Activated CD8-positive, alpha-beta memory T cell treated with anti-CD3 and anti-CD28 coated beads, Interleukin-2, amount 50 U/mL, for 1 hour (primary cell): ENCODE measurements around the gene MOSMO.
"Not testable (repeated sequence)": the region's sequence is repeated elsewhere in the genome, so short reads cannot be mapped to it uniquely, and the experiment has no call there.

Source experiments
- DNase-seq: peaks from one replicate; pipeline ENCODE4 v3.0.0-alpha.2; 2020; ENCODE audit errors: extremely low read depth

MOSMO gene

DNA sequence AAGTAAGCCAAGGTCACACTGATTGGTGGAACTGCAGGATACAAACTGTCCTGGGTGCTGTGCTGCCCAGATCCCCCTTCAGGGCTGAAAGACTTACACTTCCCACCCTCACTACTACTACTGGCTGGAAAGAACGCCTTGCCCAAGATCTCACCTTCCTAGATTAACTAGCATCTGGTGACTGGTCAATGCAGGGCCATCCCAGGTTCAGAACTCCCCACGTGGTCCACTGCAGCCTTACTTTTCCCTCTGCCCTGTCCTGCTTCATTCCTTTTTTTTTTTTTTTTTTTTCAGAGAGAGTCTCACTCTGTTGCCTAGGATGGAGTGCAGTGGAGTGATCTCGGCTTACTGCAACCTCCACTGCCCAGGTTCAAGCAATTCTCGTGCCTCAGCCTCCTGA lies 4.7 kb upstream of the MOSMO start:
- DNase-seq = no peak

DNA sequence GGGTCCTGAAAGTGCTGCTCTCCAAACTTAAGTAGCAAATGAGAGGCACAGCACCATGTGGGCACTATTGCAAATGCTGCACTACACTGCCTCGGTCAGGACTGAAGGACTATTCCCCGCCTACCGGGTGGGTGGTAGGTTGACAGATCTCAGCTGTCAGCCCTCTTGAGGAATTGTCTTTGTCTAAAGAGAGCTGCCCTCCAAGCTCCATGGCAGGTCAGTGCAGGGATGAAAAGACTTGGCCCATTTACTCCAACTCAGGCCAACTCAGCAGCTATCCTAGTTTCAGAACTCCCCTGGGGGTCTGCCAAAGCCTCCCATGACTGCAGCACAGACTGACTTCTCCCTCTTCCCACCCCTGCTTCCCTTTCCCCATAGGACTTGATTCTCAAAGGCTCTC lies 3.6 kb upstream of the MOSMO start:
- DNase-seq = no peak

GRCh38 chr16:22005746-22006145 lies 2.2 kb upstream of the MOSMO start:
- no peak for DNase-seq

- no peak for DNase-seq
Observed at GRCh38 chr16:22006636-22007035, 1.3 kb upstream of the MOSMO start.

- no peak for DNase-seq
Observed at GRCh38 chr16:22007159-22007508, 777 bp upstream of the MOSMO start.

DNA sequence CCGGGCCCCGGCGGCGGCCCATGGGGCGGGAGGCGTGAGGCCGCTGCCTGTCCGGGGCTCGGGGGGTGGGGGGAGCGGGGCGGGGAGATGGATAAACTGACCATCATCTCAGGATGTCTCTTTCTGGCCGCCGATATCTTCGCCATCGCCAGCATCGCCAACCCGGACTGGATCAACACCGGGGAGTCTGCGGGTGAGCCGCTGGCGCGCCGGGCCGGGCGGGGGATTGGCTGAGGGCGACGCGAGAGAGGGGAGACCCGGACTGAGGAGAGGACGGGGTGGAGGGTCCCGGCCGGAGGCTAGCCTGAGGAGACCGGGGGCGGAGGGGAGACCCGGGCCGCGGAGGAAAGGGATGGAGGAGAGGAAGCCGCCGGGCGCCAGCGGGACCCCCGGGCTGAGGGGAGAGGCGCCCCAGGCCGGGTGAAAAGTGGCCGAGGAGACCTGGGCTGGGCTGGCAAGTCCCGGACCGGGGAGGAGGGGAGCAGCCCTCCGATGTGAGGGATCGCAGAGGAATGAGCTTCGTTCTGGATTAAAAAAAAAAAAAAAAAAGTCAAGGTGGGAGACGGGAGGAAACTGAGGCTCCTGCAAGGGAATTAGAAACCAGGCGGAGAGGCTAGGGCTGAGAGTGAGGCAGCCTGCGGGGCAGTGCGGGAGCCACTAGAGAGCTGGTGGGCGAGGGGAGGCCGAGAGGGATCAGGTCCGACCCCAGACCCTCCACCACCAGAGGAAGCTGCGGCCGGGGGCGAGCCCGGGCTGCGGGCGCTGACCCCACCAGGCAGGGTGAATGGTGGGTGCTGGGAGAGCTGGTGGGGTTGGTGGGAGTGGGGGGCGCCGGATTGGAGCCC lies 526 bp downstream of the MOSMO start:
- no peak for DNase-seq

GRCh38 chr16:22010902-22011301 lies 3.0 kb downstream of the MOSMO start:
- DNase-seq = no peak

DNA sequence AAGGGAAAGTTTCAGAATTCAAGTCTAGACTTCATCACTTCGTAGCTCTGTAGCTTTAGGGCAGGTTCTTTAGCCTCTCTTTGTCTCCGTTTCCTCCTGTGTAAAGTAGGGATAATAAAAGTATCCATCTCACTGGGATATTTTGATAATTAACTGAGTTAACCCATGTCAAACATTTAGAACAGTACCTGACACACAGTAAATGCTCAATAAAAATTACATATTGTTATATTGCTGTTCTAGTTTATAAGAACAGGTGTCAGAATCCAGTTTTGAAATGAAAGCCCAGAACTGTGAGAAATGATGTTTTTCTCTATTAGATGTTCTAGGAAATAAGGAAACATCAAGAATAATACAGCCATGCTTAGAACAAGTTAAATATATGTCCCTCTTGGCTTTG lies 4.3 kb downstream of the MOSMO start:
- no peak for DNase-seq

- DNase-seq = no peak
Observed at GRCh38 chr16:22013486-22013885, 5.6 kb downstream of the MOSMO start.

- no peak for DNase-seq
Observed at GRCh38 chr16:22014271-22014873, 6.5 kb downstream of the MOSMO start.

DNA sequence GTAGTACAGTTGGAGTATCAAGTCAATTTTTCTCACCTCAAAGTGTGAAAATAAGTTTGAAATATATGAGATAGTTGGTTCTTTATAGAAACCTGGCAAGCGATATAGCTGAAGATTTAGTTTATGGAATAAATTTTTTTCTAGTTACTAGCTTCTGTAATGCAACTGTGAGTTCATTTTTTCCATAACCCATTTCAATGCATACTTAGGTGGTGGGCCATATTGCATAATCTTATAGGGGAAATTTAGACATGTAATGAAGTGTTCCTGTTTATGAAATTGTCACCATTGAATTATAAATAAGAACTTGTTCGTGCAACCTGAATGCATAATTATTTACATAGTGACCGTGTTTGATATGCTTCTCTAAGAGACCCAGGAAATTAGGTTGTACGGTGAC lies 9.0 kb downstream of the MOSMO start:
- no peak for DNase-seq

DNA sequence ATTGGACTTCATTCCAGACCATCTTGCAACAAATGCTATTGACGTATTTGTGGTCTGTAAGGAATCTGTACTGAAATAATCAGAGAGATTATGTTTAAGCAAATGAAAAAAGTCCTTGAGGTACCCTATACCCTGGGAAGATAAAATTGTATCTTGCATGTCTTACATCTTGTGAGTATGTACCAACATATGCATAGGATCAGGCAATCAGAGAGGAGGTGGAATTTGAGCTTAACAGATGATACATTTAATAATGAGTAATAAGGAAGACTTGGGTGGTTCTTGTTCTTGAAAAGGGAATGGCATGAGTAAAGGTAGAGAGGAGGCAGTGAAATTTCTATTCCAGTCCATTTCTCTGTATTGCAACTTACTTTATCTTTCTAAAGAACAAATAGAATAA lies 10.6 kb downstream of the MOSMO start:
- no peak for DNase-seq

DNA sequence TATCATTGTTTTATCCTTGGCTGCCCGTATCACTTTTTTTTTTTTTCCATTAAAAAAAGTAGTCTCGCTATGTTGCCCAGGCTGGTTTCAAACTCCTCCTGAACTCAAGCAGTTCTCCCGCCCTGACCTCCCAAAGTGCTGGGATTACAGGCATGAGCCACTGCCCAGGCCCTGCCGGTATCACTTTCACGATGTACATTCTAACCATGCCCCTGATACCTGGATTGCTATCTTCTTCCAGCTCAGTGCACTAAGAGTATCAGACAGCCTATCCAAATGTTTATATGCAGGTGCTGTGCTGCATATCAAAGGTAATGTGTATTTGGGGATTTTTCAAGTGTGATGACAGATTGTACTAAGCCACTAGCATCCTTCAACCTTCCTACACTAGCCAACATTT lies 14.2 kb downstream of the MOSMO start:
- DNase-seq = no peak

- DNase-seq = no peak
Observed at GRCh38 chr16:22023505-22023904, 15.6 kb downstream of the MOSMO start.

- DNase-seq = not testable (repeated sequence)
Observed at GRCh38 chr16:22024785-22025184, 16.9 kb downstream of the MOSMO start.

GRCh38 chr16:22027633-22028032 lies 19.7 kb downstream of the MOSMO start:
- no peak for DNase-seq

GRCh38 chr16:22029632-22030031 lies 21.7 kb downstream of the MOSMO start:
- DNase-seq = no peak

GRCh38 chr16:22030087-22030812 lies 22.3 kb downstream of the MOSMO start:
- no peak for DNase-seq

- DNase-seq = no peak
Observed at GRCh38 chr16:22031483-22032083, 23.7 kb downstream of the MOSMO start.

DNA sequence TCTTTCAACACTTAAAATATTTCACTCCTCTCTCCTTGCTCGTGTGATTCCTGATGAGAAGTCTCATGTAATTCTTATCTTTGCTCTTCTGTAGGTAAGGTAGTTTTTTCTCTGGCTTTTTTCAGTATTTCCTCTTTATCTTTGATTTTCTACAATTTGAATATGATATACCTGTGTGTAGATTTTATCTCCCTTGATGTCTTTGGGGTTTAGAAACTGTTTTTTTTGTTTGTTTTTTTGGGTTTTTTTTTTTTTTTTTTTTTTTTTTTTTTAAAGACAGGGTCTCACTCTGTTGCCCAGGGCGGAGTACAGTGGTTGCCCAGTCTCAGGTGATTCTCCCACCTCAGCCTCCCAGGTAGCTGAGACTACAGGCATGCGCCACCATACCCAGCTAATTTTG lies 26.6 kb downstream of the MOSMO start:
- no peak for DNase-seq

DNA sequence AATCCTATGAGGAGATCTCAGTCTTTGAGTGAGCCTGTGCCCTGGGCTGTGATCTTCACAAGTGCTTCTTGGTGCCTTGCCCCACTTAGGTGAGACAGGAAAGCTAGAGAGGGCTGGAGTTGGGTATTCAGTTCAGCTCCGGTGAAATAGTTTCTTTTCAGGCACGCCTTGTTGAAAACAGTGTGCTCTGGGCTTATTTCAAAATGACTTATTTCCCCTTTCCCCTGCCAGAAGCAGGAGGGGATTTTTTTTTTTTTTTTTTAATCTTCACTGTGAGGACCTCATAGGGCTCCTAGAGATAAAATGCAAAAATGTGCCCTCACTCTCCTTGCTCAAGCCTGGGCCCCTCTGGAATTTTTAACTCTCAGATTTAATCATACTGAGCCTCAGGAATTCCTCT lies 27.2 kb downstream of the MOSMO start:
- DNase-seq = no peak

GRCh38 chr16:22043882-22044281 lies 36.0 kb downstream of the MOSMO start:
- not testable (repeated sequence) for DNase-seq

DNA sequence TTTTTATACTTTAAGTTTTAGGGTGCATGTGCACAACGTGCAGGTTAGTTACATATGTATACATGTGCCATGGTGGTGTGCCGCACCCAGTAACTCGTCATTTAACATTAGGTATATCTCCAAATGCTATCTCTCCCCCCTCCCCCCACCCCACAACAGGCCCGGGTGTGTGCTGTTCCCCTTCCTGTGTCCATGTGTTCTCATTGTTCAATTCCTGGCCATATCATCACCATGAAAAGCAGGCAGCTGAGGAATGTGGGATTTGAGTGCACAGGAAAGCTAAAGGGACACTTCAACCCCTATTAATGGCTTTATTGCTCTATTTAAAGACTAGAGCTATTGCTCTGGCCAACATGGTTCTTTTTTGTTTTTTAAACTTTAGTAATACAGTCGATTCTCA lies 38.0 kb downstream of the MOSMO start:
- DNase-seq = not testable (repeated sequence)
